Activated CD4-positive, alpha-beta T cell treated with anti-CD3 and anti-CD28 coated beads, Interleukin-2, amount 50 U/mL, for 4 hours (primary cell): ENCODE results near the gene MCHR2.

Experiments
- DNase-seq, 2 experiments: peaks; one replicate each; pipeline ENCODE4 v3.0.0-alpha.2; 2020

The MCHR2 gene

GRCh38 chr6:99901596-99902384 lies 92.2 kb downstream of the MCHR2 start:
- DNase-seq: no peak

GRCh38 chr6:99894815-99895214 lies 99.2 kb downstream of the MCHR2 start:
- no peak for DNase-seq

- no peak for DNase-seq
These were observed 107.0 kb downstream of the MCHR2 start for GRCh38 chr6:99887066-99887465.

GRCh38 chr6:99885051-99885450 lies 109.0 kb downstream of the MCHR2 start:
- DNase-seq: no peak

GRCh38 chr6:99882128-99882702 lies 111.8 kb downstream of the MCHR2 start:
- no peak for DNase-seq

GRCh38 chr6:99879431-99879830 lies 114.6 kb downstream of the MCHR2 start:
- DNase-seq: no peak

- no peak for DNase-seq
These were observed 119.0 kb downstream of the MCHR2 start for GRCh38 chr6:99875068-99875467.

GRCh38 chr6:99873084-99873483 lies 120.9 kb downstream of the MCHR2 start:
- DNase-seq: no peak

GRCh38 chr6:99871641-99872040 lies 122.4 kb downstream of the MCHR2 start:
- no peak for DNase-seq
